HL-60/S4 treated with phorbol 12-myristate 13-acetate at 8.2 ng/mL for 4 days and 3 days (cell line): ENCODE measurements around the gene RBKS.

Experiments
- in situ Hi-C: fragments of 300-500 bp; cut with MboI; formaldehyde crosslinking; loops from 2 replicates; pipeline ENCODE4 v1.15.0; 2022; ENCODE audit warnings: low sequenced_read_pairs

RBKS gene

GRCh38 chr2:27890146-27890923 is at the start of gene RBKS, which contains the start of gene BABAM2:
TSS of gene RBKS (minus strand) at chr2:27890387. CDS start at chr2:27890345, 42 bp downstream.
TSS of gene BABAM2 (plus strand) at chr2:27890729. CDS start at chr2:27894557, 3,828 bp downstream.
- in situ Hi-C loops, result no loop called here

DNA sequence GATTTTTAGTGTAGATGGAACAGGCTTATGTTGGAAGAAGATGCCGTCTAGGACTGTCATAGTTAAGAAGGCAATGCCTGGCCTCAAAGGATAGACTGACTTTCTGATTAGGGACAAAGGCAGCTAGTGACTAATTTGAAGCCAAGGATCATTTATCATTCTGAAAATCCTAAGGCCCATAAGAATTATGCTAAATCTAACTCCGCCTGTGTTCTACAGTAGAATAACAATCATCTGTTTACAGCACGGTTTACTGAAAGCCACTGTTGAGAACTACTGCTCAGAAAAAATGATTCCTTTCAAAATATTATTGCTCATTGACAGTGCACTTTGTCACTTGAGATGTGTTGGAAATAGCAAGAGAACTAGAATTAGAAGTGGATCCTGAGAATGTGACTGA is 44.8 kb upstream of the RBKS start:
- in situ Hi-C loops, result no loop called here

- in situ Hi-C loops, result no loop called here
These were observed 42.2 kb upstream of the RBKS start for GRCh38 chr2:27932396-27932795.

DNA sequence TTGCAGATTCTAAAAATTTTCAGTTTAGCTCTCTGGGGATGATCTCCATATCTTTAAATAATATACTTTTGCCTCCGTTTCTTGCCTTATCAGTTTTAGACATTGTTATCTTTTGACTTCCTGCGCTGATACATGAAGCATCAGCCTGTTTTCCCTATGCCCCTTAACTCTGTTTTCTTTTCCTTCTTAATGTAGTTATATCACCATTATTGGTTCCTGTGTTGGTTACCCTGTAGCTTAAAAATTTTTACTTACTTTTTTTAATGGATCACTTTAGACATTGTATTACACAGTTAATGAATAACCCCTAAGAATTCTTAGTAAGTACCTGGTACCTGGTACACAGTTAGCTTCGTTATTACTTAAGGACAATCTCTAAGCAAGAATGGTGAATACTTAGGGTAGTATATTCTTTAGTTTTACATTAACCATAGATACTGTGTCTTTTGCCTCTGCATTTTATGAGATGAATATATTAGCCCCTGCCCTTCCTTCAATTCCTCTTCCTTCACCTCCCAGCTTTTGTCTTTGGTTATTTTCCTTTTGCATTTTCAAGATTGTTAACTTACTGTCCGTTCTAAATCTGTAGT is 41.3 kb upstream of the RBKS start:
- in situ Hi-C loops, result no loop called here

DNA sequence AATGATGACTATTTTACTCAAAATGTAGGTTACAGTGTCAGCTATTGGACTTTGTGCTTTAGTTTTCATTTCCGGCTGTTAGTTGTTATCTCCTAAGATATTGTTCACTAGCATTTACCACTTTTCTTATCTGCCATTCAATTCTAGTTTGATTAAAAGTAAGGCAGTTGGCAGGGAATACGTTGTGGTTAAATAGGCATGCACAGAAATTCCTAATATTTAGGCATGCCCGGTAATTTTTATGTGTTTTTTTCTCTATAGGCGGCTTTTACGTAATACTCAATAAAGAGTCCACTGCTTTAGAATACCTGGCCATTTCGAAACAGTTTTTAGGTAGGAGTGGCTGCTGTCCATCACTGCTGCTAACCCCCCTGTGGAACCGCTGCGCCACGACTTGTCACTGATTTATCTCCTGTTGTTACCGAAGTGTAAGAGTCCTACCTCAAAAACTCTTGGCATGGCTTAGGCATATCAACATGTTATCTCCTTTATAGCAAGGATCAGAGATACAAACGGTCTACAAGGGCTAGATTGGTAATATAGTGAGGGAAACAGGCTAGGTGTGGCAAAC is 39.8 kb upstream of the RBKS start:
- in situ Hi-C loops, result no loop called here

- in situ Hi-C loops, result no loop called here
These were observed 35.7 kb upstream of the RBKS start for GRCh38 chr2:27925766-27926472.

GRCh38 chr2:27922842-27923241 is 32.7 kb upstream of the RBKS start:
- in situ Hi-C loops, result no loop called here

DNA sequence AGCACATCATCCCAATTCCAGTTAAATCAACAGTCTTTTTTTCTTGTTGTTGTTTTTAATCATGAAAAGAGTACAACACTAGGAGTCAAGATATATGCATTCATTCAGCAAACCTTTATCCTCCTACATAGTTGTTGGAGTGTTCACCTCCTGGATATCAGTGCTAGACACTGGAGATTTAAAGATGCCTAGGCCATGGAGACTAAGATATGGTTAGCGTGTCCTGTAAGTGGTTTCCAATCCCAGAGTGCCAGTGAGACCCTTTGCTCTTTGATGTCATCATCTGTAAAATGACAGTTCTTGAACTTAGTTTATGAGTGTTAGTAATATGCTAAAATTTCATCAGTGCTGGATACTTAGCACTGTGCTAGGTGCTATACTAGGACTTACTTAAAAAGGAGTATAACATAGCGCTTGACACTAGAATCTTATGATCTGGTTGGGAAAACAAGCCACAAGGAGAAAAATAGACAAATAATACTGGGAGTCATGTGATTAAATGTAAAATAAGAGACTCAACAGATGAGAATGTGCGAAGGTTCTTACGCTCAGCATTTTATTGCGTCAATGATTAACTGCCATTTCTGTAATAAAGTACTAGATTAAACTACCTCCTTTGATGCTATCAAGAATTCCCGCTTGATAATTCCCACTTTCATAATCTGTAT is 31.8 kb upstream of the RBKS start:
- in situ Hi-C loops, result no loop called here

GRCh38 chr2:27921424-27921823 is 31.2 kb upstream of the RBKS start:
- in situ Hi-C loops, result no loop called here

DNA sequence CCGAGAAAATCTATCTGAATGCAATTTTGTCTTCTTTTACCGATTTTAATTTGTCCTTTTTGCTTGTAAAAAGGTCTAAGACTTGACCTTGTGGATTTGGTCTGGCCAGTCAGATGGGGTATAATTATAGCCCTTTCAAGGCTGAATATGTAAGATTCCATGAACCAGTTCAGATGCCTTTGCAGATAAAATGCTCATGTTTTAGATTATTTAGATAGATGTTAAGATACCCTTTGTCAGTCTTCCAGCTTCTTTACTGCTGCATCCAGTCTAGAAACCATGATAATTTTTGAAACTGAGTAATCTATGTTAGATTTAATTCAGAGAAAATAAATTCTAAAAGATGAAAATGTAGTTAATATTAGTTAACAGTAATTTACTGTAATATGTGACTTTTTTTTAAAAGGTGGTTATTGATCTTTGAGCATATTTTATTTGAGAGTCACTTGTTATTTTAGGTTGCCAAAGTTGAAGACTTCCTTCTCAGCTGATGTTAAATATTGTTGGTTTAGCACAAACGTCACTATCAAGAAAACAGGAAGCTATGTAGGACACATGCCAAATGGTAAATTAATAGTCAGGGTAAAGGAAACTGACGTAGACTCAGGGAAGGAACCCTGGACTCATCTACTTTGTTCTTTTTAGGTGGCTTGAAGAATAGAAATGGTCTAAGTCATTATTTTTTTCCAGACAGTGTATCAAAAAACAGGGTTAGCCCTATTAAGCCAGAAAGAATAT is 30.1 kb upstream of the RBKS start:
- in situ Hi-C loops, result no loop called here

GRCh38 chr2:27916293-27916995 is 26.3 kb upstream of the RBKS start:
- in situ Hi-C loops, result no loop called here

GRCh38 chr2:27915874-27916273 is 25.7 kb upstream of the RBKS start:
- in situ Hi-C loops, result no loop called here

DNA sequence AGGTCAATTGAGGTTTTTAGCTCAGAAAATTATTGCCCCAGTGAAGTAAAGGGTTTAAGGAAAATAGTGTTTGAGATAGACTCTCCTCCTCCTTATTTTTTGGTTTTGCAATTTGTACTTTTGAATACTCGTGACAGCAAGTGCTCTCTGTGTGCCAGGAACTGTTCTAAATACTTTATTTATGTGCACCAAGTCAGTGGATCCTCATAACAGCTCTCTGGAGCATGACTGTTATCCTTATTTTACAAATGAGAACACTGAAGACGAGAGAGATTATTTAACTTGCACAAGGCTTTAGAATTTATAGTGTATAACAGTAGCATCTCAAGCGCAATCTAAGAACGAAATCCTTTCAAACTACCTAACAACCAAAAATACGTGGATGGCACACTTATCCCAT is 25.0 kb upstream of the RBKS start:
- in situ Hi-C loops, result no loop called here

DNA sequence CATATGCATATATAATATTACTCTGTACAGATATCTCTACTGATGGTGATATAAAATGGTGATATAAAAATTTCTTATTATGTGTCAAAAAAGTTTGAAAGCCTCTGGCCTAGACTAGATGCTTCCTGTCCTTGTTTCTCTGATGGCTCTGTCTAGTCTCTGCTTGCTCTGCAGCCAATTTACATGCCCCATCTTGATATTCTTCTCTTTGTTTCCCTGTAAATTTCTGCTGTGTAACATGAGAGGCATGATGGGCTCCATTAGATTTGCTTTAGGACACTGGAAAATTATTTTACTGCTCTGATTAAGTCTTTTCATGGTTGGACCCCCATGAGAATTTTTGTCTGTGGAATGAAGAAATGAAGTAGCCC is 24.6 kb upstream of the RBKS start:
- in situ Hi-C loops, result no loop called here

- in situ Hi-C loops, result no loop called here
These were observed 24.0 kb upstream of the RBKS start for GRCh38 chr2:27914041-27914804.

GRCh38 chr2:27912512-27912911 is 22.3 kb upstream of the RBKS start:
- in situ Hi-C loops, result no loop called here

DNA sequence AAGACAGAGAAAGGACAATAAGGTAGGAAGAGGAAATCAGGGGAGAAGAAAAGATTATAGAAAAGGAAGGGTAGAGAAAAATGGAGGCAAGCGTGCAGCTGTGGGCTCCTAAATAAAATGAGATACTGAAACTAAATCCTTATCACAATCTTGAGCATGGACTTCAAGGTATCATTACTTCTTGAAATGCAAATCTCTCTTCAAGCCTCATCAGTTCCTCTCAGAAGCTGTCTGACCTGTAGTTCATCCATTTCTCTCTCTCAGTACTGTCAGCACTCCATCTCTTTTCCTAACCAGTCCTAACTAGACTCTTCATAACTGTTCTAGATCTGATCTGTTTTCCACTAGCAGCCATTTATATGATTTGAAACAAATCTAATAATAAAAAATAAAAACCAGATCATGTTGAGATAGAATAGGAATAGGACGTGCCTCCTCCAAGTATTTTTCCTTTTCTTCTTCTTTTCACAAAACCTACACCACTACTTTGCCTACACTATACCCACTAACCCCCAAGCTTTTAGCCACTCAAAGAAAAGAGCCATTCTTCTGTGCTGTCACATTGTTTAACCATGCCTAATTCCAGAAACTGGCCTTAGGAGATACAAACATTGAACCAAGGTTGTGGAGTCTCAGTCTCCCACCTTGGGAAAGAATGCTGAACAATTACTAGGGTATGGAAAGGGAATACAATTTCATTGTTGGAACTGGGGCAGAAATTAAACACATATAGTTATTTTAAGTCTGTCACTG is 21.4 kb upstream of the RBKS start:
- in situ Hi-C loops, result no loop called here

DNA sequence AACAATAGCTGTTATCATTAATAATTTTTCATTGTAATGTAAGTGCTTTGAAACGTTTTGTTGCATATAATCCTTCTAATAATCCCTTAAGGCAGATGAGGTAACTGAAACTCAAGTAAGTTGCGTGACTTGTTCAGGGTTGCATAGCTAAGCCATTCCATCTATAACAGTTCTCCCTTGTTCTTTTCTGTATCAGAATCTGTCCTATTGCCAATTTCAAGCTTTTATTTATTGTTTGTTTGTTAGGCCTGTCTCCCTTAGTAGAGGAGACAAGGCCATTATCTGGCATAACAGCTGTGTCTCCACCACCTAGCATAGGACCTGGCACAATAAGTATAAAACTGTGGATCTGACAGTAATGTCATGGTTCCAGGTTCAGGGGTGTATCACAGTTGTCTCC is 19.7 kb upstream of the RBKS start:
- in situ Hi-C loops, result no loop called here
